ENCODE data around the gene INO80.

Gene INO80

GRCh38 chr15:41032079-41032328, 84.1 kb downstream of the INO80 start:
- no peak overlapping the region for H3K4me3 ChIP-seq (ENCODE audit: low read depth, low read length)
- DNase-seq: no peak
- H3K27ac ChIP-seq: no peak overlapping the region
- no peaks in the 10 kb centered on the region for H3K9me3 ChIP-seq (ENCODE audit: severe bottlenecking)
- H3K27me3 ChIP-seq (ENCODE audit: insufficient read depth, low read depth, severe bottlenecking): no peaks in the 10 kb centered on the region
- TF ChIP-seq, protein P1, sequence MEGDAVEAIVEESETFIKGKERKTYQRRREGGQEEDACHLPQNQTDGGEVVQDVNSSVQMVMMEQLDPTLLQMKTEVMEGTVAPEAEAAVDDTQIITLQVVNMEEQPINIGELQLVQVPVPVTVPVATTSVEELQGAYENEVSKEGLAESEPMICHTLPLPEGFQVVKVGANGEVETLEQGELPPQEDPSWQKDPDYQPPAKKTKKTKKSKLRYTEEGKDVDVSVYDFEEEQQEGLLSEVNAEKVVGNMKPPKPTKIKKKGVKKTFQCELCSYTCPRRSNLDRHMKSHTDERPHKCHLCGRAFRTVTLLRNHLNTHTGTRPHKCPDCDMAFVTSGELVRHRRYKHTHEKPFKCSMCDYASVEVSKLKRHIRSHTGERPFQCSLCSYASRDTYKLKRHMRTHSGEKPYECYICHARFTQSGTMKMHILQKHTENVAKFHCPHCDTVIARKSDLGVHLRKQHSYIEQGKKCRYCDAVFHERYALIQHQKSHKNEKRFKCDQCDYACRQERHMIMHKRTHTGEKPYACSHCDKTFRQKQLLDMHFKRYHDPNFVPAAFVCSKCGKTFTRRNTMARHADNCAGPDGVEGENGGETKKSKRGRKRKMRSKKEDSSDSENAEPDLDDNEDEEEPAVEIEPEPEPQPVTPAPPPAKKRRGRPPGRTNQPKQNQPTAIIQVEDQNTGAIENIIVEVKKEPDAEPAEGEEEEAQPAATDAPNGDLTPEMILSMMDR (IDR thresholded peaks at IDR 0.05; ENCODE audit: low read depth, low read length): no peak
- H3K36me3 ChIP-seq: peaks cover 4% of the 10 kb centered on the region

GRCh38 chr15:41031232-41032078, 84.6 kb downstream of the INO80 start:
- DNase-seq: no peak
- Histone ChIP-seq H3K36me3 (peaks cover 4% of the 10 kb centered on the region), H3K9me3 (ENCODE audit: severe bottlenecking) (no peaks in the 10 kb centered on the region), H3K27me3 (ENCODE audit: insufficient read depth, low read depth, severe bottlenecking) (no peaks in the 10 kb centered on the region), H3K4me3 (ENCODE audit: low read depth, low read length) (no peak overlapping the region), H3K27ac (no peak overlapping the region)
- TF ChIP-seq, protein P1 (IDR thresholded peaks at IDR 0.05; ENCODE audit: low read depth, low read length): no peak

DNA sequence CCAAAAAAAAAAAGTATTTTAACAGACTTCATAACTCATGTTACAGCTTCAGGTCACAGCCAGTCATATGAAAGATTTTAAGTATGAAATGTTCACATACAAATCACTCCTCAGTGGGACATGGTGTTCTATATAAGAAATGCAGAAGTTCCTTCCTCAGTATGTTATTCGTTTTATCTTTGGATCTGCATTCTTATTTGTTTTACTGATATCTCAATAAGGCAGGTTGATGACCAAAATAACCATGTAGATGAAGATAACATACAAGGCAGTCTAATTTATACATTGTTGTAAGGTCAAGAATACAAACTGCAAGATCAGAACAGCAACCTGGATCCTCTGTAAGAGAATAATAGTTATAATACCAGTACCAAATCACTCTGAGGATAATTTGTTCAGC, 87.2 kb downstream of the INO80 start:
- DNase-seq: no peak
- Histone ChIP-seq H3K36me3 (peaks cover 16% of the 10 kb centered on the region), H3K27me3 (ENCODE audit: insufficient read depth, low read depth, severe bottlenecking) (no peaks in the 10 kb centered on the region), H3K9me3 (ENCODE audit: severe bottlenecking) (no peaks in the 10 kb centered on the region), H3K27ac (no peak overlapping the region), H3K4me3 (ENCODE audit: low read depth, low read length) (no peak overlapping the region)
- TF ChIP-seq, protein P1 (IDR thresholded peaks at IDR 0.05; ENCODE audit: low read depth, low read length): no peak

DNA sequence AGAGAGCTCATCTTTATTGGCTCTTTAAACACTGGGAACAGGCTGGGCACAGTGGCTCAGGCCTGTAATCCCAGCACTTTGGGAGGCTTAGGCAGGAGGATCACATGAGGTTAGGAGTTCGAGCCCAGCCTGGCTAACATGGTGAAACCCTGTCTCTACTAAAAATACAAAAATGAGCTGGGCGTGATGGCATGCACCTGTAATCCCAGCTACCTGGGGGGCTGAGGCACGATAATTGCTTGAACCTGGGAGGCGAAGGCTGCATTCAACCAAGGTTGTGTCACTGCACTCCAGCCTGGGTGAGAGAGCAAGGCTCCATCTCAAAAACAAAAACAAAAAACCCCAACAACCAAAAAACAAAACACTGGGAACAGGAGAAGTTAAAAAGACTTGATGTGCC, 90.7 kb downstream of the INO80 start:
- Histone ChIP-seq H3K9me3 (ENCODE audit: severe bottlenecking) (no peaks in the 10 kb centered on the region), H3K36me3 (peaks cover 21% of the 10 kb centered on the region), H3K27ac (no peak overlapping the region), H3K4me3 (ENCODE audit: low read depth, low read length) (no peak overlapping the region), H3K27me3 (ENCODE audit: insufficient read depth, low read depth, severe bottlenecking) (no peaks in the 10 kb centered on the region)
- TF ChIP-seq, protein P1 (IDR thresholded peaks at IDR 0.05; ENCODE audit: low read depth, low read length): no peak
- DNase-seq: no peak

DNA sequence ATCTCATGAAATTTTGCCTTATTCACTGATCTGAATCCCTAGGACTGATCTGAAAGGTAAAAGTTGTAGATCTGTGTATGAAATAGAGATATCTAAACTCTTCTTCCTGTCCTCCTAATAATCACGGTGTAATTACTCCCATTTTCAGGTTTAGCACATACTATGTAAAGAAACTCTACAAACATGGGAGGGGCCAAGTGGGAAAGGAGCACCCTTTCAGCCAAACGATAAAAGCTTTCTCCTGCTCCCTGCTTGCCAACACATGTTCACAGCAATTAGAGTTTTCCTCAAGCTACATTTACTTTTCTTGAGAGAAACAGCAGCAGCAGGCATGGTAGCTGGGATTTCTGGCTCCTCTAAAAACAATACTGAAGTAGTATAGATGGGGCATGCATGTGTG, 91.2 kb downstream of the INO80 start:
- Histone ChIP-seq H3K4me3 (ENCODE audit: low read depth, low read length) (no peak overlapping the region), H3K9me3 (ENCODE audit: severe bottlenecking) (no peaks in the 10 kb centered on the region), H3K27ac (no peak overlapping the region), H3K27me3 (ENCODE audit: insufficient read depth, low read depth, severe bottlenecking) (no peaks in the 10 kb centered on the region), H3K36me3 (peaks cover 25% of the 10 kb centered on the region)
- TF ChIP-seq, protein P1 (IDR thresholded peaks at IDR 0.05; ENCODE audit: low read depth, low read length): no peak
- no peak for DNase-seq

DNA sequence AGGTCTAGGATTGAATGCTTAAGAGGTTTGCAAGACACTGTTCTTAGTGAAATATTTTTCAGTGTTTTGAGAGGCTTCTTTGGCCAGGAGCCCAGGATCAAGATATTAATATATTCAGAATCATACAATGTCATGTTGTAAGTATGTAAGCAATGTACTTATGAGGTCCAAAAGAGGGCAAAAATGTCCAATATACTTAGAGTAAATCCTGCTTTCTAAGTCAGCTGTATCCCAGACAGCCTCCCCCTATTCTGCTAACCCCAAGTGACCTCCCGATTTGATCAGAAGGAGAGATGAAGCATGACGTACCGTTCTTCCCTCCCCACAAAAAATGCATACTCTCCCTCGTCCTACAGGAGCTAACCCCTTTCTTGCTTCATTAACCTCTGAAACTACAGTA, 91.9 kb downstream of the INO80 start:
- H3K27ac ChIP-seq: no peak overlapping the region
- H3K4me3 ChIP-seq (ENCODE audit: low read depth, low read length): no peak overlapping the region
- no peaks in the 10 kb centered on the region for H3K27me3 ChIP-seq (ENCODE audit: insufficient read depth, low read depth, severe bottlenecking)
- TF ChIP-seq, protein P1 (IDR thresholded peaks at IDR 0.05; ENCODE audit: low read depth, low read length): no peak
- DNase-seq: no peak
- H3K36me3 ChIP-seq: peaks cover 30% of the 10 kb centered on the region
- no peaks in the 10 kb centered on the region for H3K9me3 ChIP-seq (ENCODE audit: severe bottlenecking)
